ENCODE measurements around the gene PLXNB1. TPM values are rescaled to one million over a fixed set of nuclear protein-coding genes. Genes with fewer than 3 reads are reported as not detected.

PLXNB1 gene
- total and polyA plus RNA-seq, 10 of the 15 experiments (the other 5 are each of a cell fraction or from before 2014, with no cell fraction given), result 0.18 to 15.1 (median 5.3) TPM

DNA sequence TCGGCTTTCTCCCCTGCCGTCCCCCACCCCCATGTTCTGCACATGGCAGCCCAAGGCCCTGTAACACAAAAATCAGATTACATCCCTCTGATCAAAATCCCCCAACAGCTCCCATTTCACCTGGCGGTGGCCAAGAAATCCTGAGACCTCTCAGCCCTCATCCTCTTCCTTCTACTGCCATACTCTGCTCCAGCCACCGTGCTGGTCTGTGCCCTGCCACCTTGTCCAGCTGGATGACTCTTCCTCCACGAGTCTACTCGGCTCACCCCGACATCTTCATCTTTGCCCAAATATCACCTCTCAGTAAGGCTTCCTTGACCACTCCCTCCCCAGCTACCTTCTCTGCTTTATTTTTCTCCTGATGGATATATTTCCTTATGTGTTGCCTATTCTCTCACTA lies 7.0 kb upstream of the PLXNB1 start:
- Histone ChIP-seq H3K79me2 (ENCODE audit: control insufficient read depth, insufficient read depth, low read length) (peaks cover 30% of the 10 kb centered on the region), H4K20me1 (ENCODE audit: control insufficient read depth, insufficient read depth) (no peaks in the 10 kb centered on the region), H2AFZ (ENCODE audit: control insufficient read depth, low read depth, low read length) (no peak overlapping the region), H3K27me3 (replicated peaks in 1 of 2; ENCODE audit: control insufficient read depth in 2 of 2, insufficient read depth in 2 of 2, low read length in 1 of 2) (no peaks in the 10 kb centered on the region), H3K36me3 (ENCODE audit: control insufficient read depth in 2 of 2, insufficient read depth in 2 of 2, low read length in 1 of 2) (peaks cover 2 to 14% of the 10 kb centered on the region in 2 experiments; a peak in 2 of 4 replicates), H3K4me3 (no peak overlapping the region), H3K4me1 (ENCODE audit: control insufficient read depth, insufficient read depth, low read length) (peaks cover 28% of the 10 kb centered on the region), H3K9ac (ENCODE audit: control insufficient read depth, insufficient read depth, low read length) (no peak overlapping the region), H3K27ac (ENCODE audit: control insufficient read depth, insufficient read depth) (no peak overlapping the region; the same call in 1 of the 2 replicates), H3K4me2 (ENCODE audit: control insufficient read depth, insufficient read depth) (no peak overlapping the region), H3K9me3 (replicated peaks; ENCODE audit: control insufficient read depth, insufficient read depth, low read length) (no peaks in the 10 kb centered on the region)
- TF ChIP-seq, protein P1, sequence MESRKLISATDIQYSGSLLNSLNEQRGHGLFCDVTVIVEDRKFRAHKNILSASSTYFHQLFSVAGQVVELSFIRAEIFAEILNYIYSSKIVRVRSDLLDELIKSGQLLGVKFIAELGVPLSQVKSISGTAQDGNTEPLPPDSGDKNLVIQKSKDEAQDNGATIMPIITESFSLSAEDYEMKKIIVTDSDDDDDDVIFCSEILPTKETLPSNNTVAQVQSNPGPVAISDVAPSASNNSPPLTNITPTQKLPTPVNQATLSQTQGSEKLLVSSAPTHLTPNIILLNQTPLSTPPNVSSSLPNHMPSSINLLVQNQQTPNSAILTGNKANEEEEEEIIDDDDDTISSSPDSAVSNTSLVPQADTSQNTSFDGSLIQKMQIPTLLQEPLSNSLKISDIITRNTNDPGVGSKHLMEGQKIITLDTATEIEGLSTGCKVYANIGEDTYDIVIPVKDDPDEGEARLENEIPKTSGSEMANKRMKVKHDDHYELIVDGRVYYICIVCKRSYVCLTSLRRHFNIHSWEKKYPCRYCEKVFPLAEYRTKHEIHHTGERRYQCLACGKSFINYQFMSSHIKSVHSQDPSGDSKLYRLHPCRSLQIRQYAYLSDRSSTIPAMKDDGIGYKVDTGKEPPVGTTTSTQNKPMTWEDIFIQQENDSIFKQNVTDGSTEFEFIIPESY (IDR thresholded peaks at IDR 0.05), result no peak
- TF ChIP-seq CEBPB (IDR thresholded peaks at IDR 0.05; ENCODE audit: borderline replicate concordance in 1 of 2, low read depth in 2 of 2, low read length in 2 of 2) (no peak), HDAC6 (IDR thresholded peaks at IDR 0.05; ENCODE audit: unreplicated experiment) (no peak), CBFB (IDR thresholded peaks at IDR 0.05; ENCODE audit: low read depth) (no peak), GATAD2B (conservative IDR thresholded peaks at IDR 0.05; ENCODE audit: low read depth) (no peak), NR2F1 (conservative IDR thresholded peaks at IDR 0.05) (no peak), RFX5 (IDR thresholded peaks at IDR 0.05; ENCODE audit: low read depth, low read length) (no peak), NBN (IDR thresholded peaks at IDR 0.05) (no peak), NFXL1 (IDR thresholded peaks at IDR 0.05; ENCODE audit: borderline replicate concordance) (no peak), ZSCAN29 (IDR thresholded peaks at IDR 0.05) (no peak), RAD51 (IDR thresholded peaks at IDR 0.05) (no peak)
- TF ChIP-seq, protein P2, sequence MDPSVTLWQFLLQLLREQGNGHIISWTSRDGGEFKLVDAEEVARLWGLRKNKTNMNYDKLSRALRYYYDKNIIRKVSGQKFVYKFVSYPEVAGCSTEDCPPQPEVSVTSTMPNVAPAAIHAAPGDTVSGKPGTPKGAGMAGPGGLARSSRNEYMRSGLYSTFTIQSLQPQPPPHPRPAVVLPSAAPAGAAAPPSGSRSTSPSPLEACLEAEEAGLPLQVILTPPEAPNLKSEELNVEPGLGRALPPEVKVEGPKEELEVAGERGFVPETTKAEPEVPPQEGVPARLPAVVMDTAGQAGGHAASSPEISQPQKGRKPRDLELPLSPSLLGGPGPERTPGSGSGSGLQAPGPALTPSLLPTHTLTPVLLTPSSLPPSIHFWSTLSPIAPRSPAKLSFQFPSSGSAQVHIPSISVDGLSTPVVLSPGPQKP (IDR thresholded peaks at IDR 0.05; ENCODE audit: low read depth, low read length), result no peak
- ChIA-PET RAD21 (ENCODE audit: unreplicated experiment) (interaction anchor here (0.7 to 4.9 kb wide), 33 partner anchors 10 to 252 kb away, joined by 3 to 259 read pairs (median 11); partner anchors contain the start of genes CDC25A, PFKFB4, SLC26A6 and ZNF589), CTCF (interaction anchor here (0.7 to 12.5 kb wide), 49 partner anchors 9 to 914 kb away, joined by 3 to 757 read pairs (median 11); partner anchors contain the start of genes ATRIP, CAMP, IP6K2 and NME6), SMC1A (ENCODE audit: uncharacterized antibody, unreplicated experiment) (interaction anchor here (0.9 to 11.5 kb wide), 41 partner anchors 9 to 253 kb away, joined by 3 to 287 read pairs (median 7); partner anchors contain the start of genes ATRIP, CDC25A and ZNF589), POLR2A (interaction anchor here (1.0 to 2.4 kb wide), 6 partner anchors 10 to 197 kb away, joined by 4 to 9 read pairs (median 5); partner anchors contain the start of genes ATRIP and PFKFB4)
- in situ Hi-C loops (cut with MboI), result loop anchor here (5.0 kb wide), 3 partner anchors 35 to 205 kb away; no protein-coding TSS in a partner anchor
- BruUV-seq (replicated peaks), result no TSS peak
- FAIRE-seq (no peak), ATAC-seq (no peak), DNase-seq (ENCODE audit: low read depth, low spot score) (no peak)
- WGBS (ENCODE audit: insufficient coverage, insufficient replicate concordance, low lambda C conversion rate, missing lambda C conversion rate), result 90% methylated on average over 7 of the region's 7 CpGs
- intact Hi-C loops (cut with micrococcal nuclease; ENCODE audit: unreplicated experiment), result loop anchor here (1.0 kb wide), 3 partner anchors 36 to 205 kb away; no protein-coding TSS in a partner anchor
